Hippocampal formation (tissue), 2 donors: ENCODE data around the gene KMT2B.
A peak's percentile ranks its signal among the peaks of the same experiment; 100 is the strongest.

Source experiments
- DNase-seq, 2 donors: peaks; one replicate each; lab custom pipeline; 2025; lab: John Stamatoyannopoulos, UW

Gene KMT2B

DNA sequence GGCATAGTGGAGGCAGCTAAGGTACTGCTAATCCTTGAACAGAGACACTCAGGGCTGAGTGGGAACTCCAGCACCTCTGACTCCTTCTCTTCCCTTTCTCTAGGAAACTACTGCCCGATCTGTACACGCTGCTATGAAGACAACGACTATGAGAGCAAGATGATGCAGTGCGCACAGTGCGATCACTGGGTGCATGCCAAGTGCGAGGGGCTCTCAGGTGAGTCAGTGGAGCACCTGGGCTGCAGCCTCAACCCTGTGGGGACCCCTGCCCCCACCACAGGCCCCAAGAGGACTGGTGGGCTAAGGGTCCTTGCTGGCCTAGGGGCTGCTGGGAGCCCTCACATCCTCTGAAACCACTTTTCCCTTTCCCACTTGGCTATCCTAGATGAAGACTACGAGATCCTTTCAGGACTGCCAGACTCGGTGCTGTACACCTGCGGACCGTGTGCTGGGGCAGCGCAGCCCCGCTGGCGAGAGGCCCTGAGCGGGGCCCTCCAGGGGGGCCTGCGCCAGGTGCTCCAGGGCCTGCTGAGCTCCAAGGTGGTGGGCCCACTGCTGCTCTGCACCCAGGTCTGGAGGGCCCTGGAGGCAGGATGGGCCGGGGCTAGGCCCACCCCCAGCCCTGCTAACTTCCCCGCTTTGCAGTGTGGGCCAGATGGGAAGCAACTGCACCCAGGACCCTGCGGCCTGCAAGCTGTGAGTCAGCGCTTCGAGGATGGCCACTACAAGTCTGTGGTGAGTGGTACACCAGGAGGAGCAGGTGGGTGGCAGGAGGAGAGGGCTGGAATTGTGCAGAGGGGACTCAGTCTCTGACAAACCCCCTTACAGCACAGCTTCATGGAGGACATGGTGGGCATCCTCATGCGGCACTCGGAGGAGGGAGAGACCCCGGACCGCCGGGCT, 9.5 kb downstream of the KMT2B start:
- DNase-seq: no peak

DNA sequence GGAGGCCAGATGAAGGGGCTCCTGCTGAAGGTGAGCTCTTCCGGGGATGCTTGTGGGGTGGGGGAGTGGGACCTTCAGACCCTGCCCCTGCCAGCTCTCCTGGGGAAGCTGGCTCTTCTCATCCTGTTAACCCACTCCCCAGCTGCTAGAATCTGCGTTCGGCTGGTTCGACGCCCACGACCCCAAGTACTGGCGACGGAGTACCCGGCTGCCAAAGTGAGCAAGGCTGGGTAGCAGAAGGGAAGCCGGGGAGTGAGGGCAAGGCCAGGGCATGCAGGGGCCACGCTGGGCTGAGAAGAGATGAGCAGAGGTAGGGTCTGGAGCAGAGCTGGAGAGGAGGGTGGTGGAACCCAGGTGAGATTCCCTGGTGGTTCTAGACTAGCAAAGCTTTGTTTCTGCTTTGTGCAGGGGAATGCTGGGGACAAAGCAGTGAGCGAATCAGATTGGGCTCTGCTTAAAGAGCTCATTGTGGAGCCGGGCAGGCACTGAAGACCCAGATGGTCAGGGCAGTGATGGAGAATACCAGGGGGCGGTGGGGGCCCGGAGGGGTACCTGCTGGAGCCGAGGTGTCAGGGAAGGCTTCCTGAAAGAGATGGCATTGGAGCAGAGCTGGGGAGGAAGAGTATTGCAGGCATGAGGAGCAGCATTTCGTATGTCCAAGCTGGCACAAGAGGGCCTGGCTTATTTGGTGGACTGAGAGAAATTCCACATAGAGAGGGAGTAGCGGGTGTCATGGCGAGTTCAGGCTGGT, 10.3 kb downstream of the KMT2B start:
- no peak for DNase-seq

DNA sequence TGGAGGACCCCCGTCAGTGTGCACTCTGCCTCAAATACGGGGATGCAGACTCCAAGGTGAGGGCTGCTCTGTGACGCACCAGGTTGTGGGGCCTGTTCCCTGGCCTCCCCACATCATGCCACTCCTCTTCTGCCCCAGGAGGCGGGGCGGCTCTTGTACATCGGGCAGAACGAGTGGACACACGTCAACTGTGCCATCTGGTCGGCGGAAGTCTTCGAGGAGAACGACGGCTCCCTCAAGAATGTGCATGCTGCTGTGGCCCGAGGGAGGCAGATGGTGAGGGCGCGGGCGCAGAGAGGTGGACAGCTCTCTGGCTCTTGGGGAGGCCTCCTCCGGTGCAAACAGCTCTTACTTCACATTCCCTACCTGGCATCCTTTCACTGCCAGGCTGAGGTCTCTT, 11.2 kb downstream of the KMT2B start:
- DNase-seq: no peak

DNA sequence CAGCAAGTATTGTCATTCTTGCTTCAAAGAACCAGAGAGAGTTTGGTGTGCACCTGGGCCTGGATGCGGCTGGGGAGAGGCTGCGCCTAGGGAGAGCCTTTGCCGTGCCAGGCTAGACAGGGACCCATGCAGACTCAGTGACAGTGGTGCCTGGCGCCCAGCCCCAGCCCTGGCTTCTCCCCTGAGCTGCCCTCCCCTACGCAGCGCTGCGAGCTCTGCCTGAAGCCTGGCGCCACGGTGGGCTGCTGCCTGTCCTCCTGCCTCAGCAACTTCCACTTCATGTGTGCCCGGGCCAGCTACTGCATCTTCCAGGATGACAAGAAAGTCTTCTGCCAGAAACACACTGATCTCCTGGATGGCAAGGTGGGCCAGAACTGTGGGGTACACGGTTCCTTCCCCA, 12.0 kb downstream of the KMT2B start:
- DNase-seq: no peak

DNA sequence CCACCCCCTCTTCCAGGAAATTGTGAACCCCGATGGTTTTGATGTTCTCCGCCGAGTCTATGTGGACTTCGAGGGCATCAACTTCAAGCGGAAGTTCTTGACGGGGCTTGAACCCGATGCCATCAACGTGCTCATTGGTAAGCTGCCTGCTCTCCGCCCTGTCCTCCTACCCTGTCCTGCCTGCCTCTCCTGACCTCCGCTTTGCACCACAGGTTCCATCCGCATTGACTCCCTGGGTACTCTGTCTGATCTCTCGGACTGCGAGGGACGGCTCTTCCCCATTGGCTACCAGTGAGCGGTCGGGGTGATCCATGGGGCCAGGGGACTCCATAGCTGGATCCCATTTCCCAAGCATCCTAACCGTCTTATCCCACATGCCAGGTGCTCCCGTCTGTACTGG, 12.5 kb downstream of the KMT2B start:
- DNase-seq: no peak

DNA sequence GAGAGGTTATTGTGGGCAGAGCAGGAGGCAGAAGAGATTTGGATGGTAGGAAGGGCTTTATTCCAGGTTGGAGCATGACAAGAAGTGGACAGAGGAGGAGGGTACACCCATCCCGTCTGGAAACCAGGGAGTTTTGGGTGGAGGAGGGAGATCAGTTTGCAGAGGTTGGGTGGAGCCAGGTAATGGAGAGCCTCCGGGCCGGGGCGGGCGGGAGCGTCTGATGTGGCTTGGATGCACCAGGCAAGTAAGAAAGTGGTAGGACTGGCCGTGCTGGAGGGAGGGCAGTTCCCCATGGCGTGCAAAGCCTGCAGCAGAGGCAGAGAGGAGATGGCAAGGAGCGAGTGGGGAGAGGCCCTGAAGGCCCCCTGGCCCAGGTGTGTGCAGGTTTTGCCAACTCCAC, 13.6 kb downstream of the KMT2B start:
- DNase-seq: no peak

DNA sequence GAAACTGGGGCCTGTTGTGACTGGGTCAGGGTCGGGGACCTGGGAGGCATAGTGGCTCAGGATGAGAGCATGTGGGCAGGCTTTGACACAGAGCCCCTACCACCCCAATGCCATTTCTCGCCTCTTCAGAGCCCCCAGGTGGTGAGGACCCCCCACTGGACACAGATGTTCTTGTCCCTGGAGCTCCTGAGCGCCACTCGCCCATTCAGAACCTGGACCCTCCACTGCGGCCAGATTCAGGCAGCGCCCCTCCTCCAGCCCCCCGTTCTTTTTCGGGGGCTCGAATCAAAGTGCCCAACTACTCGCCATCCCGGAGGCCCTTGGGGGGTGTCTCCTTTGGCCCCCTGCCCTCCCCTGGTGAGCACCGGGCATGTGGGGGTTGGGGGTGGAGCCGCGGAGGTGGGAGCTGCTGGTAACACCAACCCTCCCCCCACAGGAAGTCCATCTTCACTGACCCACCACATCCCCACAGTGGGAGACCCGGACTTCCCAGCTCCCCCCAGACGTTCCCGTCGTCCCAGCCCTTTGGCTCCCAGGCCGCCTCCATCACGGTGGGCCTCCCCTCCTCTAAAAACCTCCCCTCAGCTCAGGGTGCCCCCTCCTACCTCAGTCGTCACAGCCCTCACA, 14.1 kb downstream of the KMT2B start:
- no peak for DNase-seq

DNA sequence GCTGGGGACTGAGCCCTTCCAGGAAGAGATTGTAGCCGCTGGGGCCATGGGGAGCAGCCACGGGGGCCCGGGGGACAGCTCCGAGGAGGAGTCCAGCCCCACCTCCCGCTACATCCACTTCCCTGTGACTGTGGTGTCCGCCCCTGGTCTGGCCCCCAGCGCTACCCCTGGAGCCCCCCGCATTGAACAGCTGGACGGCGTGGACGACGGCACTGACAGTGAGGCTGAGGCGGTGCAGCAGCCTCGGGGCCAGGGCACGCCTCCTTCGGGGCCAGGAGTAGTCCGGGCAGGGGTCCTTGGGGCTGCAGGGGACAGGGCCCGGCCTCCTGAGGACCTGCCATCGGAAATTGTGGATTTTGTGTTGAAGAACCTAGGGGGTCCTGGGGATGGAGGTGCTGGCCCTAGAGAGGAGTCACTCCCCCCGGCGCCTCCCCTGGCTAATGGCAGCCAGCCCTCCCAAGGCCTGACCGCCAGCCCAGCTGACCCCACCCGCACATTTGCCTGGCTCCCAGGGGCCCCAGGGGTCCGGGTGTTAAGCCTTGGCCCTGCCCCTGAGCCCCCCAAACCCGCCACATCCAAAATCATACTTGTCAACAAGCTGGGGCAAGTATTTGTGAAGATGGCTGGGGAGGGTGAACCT, 14.9 kb downstream of the KMT2B start:
- DNase-seq: no peak

DNA sequence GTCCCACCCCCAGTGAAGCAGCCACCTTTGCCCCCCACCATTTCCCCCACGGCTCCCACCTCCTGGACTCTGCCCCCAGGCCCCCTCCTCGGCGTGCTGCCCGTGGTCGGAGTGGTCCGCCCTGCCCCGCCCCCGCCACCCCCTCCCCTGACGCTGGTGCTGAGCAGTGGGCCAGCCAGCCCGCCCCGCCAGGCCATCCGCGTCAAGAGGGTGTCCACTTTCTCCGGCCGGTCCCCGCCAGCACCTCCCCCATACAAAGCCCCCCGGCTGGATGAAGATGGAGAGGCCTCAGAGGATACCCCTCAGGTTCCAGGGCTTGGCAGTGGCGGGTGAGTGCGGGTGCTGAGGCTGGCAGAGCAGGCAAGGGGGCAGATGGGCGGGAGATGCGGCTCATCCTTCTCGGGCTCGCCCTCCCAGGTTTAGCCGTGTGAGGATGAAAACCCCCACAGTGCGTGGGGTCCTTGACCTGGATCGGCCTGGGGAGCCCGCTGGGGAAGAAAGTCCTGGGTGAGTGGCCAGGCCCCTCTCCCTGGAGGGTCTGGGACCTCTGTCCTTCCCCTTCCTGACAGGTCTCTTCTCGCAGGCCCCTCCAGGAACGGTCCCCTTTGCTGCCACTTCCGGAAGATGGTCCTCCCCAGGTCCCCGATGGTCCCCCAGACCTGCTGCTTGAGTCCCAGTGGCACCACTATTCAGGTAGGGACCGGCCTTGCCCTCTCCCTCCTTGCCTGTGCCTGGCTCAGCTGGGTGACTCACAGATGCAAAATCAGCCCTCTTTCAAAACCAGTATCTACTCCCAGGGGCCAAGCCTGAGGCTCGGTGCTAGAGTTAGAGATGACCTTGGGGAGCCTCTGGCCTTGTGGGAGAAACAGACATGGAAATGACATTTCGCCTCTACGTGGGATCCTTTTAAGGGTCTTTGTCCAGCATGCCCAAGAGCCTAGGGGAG, 15.7 kb downstream of the KMT2B start:
- DNase-seq: no peak

DNA sequence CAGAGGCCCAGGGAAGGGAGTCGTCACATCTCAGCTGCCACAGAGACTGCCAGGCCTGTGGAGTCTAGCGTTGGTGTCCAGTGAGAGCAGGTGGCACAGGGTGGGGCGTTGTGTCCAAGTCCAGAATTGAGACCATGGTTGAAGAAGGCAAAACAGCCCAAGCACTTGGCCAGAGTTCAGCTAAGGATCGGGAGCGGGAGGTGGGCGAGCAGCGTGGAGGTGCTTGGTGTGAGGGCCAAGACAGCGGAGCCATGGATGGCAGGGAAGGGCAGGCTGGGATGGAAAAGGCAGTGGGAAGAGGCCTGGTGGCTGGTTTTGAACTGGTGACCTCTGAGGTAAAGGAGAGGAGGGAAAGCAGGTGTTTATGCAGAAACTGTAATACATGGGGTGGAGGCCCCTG, 16.5 kb downstream of the KMT2B start:
- no peak for DNase-seq

DNA sequence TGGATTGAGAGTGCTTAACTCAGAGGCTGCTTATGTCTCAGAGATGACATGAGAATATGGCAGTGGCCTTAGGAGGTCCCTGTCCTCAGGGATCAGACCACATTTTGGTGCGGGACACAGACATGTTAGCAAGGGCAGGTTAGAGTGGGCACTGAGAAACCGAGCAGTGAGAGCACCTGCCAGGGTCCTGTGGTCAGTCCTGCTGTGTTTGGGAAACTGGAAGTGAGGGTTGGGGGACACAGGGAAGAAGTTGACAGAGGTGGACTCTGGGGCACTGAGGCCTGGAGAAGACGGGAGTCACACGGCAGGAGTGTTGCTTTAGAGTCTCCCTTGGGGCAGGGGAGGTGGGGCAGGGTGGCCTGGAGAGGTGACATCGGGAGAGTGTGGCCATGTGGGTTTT, 17.1 kb downstream of the KMT2B start:
- DNase-seq: no peak

DNA sequence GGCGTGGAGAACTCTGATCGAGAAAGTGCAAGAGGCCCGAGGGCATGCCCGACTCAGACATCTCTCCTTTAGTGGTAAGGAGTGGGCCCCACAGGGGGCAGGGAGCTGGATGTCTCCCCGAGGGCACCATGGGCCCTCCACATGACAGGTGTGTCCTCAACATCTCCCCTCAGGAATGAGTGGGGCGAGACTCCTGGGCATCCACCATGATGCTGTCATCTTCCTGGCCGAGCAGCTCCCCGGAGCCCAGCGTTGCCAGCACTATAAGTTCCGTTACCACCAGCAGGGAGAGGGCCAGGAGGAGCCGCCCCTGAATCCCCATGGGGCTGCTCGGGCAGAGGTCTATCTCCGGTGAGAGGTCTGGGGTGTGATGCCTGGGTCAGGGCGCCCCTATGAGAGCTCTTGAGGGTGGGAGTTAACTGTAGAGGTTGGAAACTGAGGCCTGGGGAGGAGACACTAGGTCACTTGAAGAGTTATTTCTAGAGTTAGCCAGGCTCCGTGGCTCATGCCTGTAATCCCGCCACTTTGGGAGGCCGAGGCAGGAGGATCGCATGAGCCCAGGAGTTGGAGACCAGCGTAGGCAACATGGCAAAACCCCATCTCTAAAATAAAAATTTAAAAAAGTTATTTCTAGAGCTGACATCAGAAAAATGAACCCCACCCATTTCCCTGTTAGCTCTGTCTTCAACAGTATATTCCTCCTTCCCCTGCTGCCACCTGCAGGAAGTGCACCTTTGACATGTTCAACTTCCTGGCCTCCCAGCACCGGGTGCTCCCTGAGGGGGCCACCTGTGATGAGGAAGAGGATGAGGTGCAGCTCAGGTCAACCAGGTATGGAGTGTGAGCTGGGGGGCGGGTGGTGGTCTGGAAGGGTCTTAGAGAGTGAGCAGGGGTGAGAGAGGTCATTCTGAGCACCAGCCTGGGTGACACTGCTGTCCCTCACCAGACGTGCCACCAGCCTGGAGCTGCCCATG, 19.4 kb downstream of the KMT2B start:
- DNase-seq: no peak

DNA sequence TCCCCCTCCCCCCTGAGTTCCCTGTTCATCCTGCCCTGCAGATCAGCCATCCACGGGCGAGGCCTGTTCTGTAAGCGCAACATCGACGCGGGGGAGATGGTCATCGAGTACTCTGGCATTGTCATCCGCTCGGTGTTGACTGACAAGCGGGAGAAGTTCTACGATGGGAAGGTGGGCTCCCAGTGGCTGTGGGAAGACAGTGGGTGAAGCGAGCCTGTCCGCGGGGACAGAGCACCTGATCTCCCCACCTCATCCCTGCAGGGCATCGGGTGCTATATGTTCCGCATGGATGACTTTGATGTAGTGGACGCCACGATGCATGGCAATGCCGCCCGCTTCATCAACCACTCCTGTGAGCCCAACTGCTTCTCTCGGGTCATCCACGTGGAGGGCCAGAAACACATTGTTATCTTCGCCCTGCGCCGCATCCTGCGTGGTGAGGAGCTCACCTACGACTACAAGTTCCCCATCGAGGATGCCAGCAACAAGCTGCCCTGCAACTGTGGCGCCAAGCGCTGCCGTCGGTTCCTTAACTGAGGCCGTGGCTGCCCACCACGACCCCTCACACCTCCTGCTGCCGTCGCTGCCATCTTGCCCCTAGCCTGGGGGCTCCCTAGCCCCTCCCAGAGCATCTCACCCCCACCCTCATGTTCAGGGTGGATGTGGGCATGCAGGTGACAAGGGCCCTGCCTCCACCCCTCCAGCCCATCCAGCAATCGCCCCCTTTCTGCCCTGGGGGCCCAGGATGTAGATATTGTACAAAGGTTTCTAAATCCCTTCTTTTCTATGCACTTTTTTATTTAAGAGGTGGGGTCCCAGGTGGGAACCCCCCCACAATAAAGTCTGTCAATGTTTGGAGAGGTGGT, 20.5 kb downstream of the KMT2B start:
- DNase-seq: no peak

DNA sequence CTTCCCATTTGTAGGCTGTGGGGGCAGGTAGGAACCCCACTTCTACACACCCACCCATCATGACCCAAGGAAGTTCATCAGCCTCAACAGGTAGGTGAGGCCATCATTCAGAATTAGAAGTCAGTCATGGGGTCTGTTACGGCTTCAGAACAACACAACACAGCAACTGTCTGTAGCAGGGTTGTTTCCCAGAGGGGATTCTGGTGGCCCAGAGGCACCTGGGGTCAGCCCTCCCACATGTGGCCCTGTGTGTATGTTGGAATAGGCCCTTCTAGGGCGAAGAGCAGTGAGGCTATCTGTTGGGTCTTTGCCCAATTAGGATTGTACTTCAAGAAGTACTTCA, 21.1 kb downstream of the KMT2B start:
- DNase-seq: no peak

DNA sequence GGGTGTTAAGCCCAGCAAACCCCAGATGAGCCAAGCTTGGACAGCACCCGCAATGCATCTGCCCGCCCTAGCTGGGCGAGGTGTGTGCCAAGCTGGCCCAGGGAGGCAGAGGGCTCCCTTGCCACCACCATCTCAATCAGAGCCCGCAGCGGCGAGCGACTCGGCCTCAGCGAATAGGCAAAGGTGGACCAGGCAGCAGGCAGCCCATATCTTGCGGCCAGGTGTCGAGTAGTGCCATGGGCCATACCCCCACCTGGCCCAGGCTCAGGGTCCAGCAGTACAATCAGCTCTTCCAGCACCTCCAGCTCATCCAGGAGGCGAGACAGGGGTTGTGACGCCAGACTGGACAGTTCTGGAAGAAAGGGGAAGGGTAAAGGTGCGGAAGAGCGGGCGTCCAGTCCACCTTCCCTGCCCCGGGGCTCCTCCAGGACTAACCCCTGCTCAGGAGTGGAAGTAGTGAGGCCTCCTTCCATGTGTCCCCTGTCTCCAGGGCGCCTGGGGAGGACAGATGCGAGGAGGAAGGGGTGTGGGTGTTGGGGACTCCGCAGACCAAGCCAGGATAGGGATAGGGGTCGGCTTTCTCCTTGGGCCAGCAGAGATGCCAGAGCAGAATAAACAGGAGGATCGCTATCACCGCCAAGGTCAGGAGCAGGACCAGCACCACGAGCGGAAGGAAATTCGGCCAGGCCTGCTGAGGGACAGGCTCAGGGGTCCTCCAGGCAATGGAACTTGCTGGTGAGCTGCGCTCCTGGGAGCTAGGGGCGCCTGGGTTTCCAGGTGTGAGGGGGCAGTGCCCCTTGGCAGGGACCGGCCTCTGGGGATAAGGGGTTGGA, 21.7 kb downstream of the KMT2B start:
- no peak for DNase-seq

DNA sequence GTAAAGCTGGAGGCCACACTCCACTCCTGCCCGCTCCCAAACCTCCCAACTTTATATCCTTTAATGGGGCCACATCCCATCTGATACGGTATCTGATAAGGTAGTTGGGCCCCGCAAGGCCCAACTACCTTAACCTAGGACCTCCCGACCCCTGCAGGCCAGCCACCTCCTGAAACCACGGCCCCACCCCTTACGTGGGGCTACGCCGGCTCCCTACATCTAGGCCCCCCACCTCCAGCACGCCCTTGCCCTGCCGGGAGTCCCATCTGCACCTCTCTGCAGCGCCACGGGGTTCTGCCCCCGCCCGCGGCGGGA, 22.3 kb downstream of the KMT2B start:
- DNase-seq: no peak

DNA sequence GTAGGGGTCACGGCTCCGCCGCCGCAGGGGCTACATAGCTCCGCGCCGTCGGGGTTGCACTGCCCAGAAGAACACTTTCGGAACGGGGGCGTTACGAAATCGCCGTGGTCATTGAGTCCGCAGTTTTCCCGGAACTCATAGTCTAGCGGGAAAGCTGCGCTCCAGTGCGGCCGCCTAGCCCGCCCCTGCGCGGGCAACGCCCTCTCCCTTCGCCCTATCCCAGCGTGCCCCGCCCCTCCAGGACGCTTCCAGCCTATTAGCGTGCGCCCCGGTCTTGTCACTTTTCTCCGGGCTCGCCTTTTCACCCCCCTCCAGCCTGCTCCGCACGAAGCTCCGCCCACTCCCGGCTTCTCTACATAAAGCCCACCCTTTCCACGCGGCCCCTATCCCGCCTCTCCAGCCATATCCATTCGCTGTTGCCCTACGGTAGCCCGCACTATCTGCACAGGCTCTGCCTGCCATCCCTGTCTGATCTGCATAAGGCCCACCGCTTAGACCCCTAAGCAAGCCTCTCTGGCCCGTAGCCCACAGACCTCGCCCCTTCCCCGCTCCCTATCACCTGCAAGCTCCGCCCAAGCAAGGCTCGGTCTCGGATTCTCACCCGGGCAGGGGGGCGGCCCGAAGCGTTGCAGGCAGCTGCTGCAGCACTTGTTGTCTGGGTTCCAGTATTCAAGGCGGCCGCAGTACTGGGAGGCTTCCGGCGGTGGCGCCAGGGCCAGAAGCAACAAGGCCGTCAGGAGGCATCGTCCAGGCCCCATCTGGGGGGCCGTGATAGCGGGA, 22.8 kb downstream of the KMT2B start:
- DNase-seq: peak; percentile 97 to 98

DNA sequence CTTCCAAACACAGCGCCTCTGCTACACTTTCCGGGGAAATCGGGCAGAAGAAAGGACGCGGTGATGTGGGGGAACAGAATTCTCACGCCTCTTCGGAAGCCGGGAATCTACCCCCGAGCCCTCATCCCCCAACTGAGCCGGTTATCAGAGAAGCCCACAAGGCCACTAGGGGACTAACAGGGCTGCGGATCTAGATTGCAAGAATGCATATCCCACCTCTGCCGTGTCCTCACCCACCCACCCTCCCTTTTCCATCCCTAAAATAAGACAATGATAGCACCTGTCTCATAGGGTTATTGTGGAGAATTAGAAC, 23.4 kb downstream of the KMT2B start:
- DNase-seq: no peak
